Measurements from ENCODE around the gene PPP1R3A.

Gene PPP1R3A

GRCh38 chr7:113890331-113891030 lies 28.3 kb downstream of the PPP1R3A start:
- no peak overlapping the region for H3K4me2 ChIP-seq (ENCODE audit: low read length)
- TF ChIP-seq CTCF (IDR thresholded peaks at IDR 0.05), result no peak

GRCh38 chr7:113883096-113883495 lies 35.7 kb downstream of the PPP1R3A start:
- Histone ChIP-seq H3K9ac (no peak overlapping the region), H3K79me2 (no peaks in the 10 kb centered on the region), H3K4me3 (ENCODE audit: low read depth, low read length) (no peak overlapping the region), H3K4me2 (ENCODE audit: low read length) (no peak overlapping the region), H3K4me1 (no peaks in the 10 kb centered on the region), H3K36me3 (ENCODE audit: control insufficient read depth, insufficient read depth, low read length) (no peaks in the 10 kb centered on the region), H2AFZ (no peak overlapping the region), H3K27ac (no peak overlapping the region), H3K27me3 (ENCODE audit: control insufficient read depth, insufficient read depth, low read length) (no peaks in the 10 kb centered on the region), H3K9me3 (ENCODE audit: control insufficient read depth, low read length) (no peaks in the 10 kb centered on the region)
- TF ChIP-seq CTCF (IDR thresholded peaks at IDR 0.05), result no peak

More at GRCh38 chr7:113890331-113891030, 28.3 kb downstream of the PPP1R3A start:
- no peak overlapping the region for H3K9ac ChIP-seq
- H3K79me2 ChIP-seq, result no peaks in the 10 kb centered on the region
- H3K27me3 ChIP-seq (ENCODE audit: control insufficient read depth, insufficient read depth, low read length), result no peaks in the 10 kb centered on the region
- no peaks in the 10 kb centered on the region for H3K36me3 ChIP-seq (ENCODE audit: control insufficient read depth, insufficient read depth, low read length)
- no peak overlapping the region for H2AFZ ChIP-seq
- H3K4me1 ChIP-seq, result no peaks in the 10 kb centered on the region
- no peaks in the 10 kb centered on the region for H3K9me3 ChIP-seq (ENCODE audit: control insufficient read depth, low read length)
- H3K27ac ChIP-seq, result no peak overlapping the region
- H3K4me3 ChIP-seq (ENCODE audit: low read depth, low read length), result no peak overlapping the region

- Histone ChIP-seq H3K79me2 (no peaks in the 10 kb centered on the region), H3K9ac (no peak overlapping the region), H3K36me3 (ENCODE audit: control insufficient read depth, insufficient read depth, low read length) (no peaks in the 10 kb centered on the region), H2AFZ (no peak overlapping the region), H3K9me3 (ENCODE audit: control insufficient read depth, low read length) (no peaks in the 10 kb centered on the region), H3K27ac (no peak overlapping the region), H3K27me3 (ENCODE audit: control insufficient read depth, insufficient read depth, low read length) (no peaks in the 10 kb centered on the region), H3K4me1 (no peaks in the 10 kb centered on the region), H3K4me2 (ENCODE audit: low read length) (no peak overlapping the region), H3K4me3 (ENCODE audit: low read depth, low read length) (no peak overlapping the region)
- TF ChIP-seq CTCF (IDR thresholded peaks at IDR 0.05), result no peak
These were observed 38.2 kb downstream of the PPP1R3A start for GRCh38 chr7:113880559-113880958.

GRCh38 chr7:113878394-113878992 lies 40.3 kb downstream of the PPP1R3A start:
- H3K79me2 ChIP-seq, result no peaks in the 10 kb centered on the region
- no peak overlapping the region for H3K4me3 ChIP-seq (ENCODE audit: low read depth, low read length)
- no peak overlapping the region for H3K4me2 ChIP-seq (ENCODE audit: low read length)
- TF ChIP-seq CTCF (IDR thresholded peaks at IDR 0.05), result no peak
- no peaks in the 10 kb centered on the region for H3K27me3 ChIP-seq (ENCODE audit: control insufficient read depth, insufficient read depth, low read length)
- no peaks in the 10 kb centered on the region for H3K36me3 ChIP-seq (ENCODE audit: control insufficient read depth, insufficient read depth, low read length)
- no peak overlapping the region for H3K27ac ChIP-seq
- no peak overlapping the region for H2AFZ ChIP-seq
- H3K4me1 ChIP-seq, result no peaks in the 10 kb centered on the region
- H3K9ac ChIP-seq, result no peak overlapping the region
- H3K9me3 ChIP-seq (ENCODE audit: control insufficient read depth, low read length), result no peaks in the 10 kb centered on the region

- H3K4me1 ChIP-seq, result no peaks in the 10 kb centered on the region
- no peak overlapping the region for H3K4me2 ChIP-seq (ENCODE audit: low read length)
- no peaks in the 10 kb centered on the region for H3K36me3 ChIP-seq (ENCODE audit: control insufficient read depth, insufficient read depth, low read length)
- H3K79me2 ChIP-seq, result no peaks in the 10 kb centered on the region
- no peak overlapping the region for H2AFZ ChIP-seq
- no peak for TF ChIP-seq CTCF (IDR thresholded peaks at IDR 0.05)
- H3K27ac ChIP-seq, result no peak overlapping the region
- no peaks in the 10 kb centered on the region for H3K27me3 ChIP-seq (ENCODE audit: control insufficient read depth, insufficient read depth, low read length)
- H3K4me3 ChIP-seq (ENCODE audit: low read depth, low read length), result no peak overlapping the region
- H3K9me3 ChIP-seq (ENCODE audit: control insufficient read depth, low read length), result no peaks in the 10 kb centered on the region
- no peak overlapping the region for H3K9ac ChIP-seq
These were observed 43.6 kb downstream of the PPP1R3A start for GRCh38 chr7:113875224-113875623.

Measured in parathyroid adenoma (tissue), 2 donors.